Breast epithelium (tissue), 3 donors: Measurements from ENCODE around the gene APC2.

ENCODE experiments used
- CTCF ChIP-seq, 3 donors: fragments of 450-650 bp; IDR thresholded peaks; one replicate each; pipeline ENCODE4 v1.5.1; 2016 to 2017; ENCODE audit warnings: antibody characterized with exemption in 3 of 3, mild to moderate bottlenecking in 3 of 3, moderate library complexity in 3 of 3
- POLR2A ChIP-seq: fragments of 450-650 bp; IDR thresholded peaks from one replicate; pipeline ENCODE4 v1.6.1; 2016; ENCODE audit warnings: antibody characterized with exemption, mild to moderate bottlenecking, moderate library complexity
- POLR2AphosphoS5 ChIP-seq, 3 donors: sonication (generic); formaldehyde crosslinking; IDR thresholded peaks; one replicate each; pipeline ENCODE4 v1.6.1; 2017; ENCODE audit warnings: antibody characterized with exemption in 3 of 3

- TF ChIP-seq CTCF (IDR thresholded peaks at IDR 0.05) = no peak
- TF ChIP-seq POLR2A = no peak
- no peak for TF ChIP-seq POLR2AphosphoS5 (IDR thresholded peaks at IDR 0.05)
Observed at GRCh38 chr19:1482361-1483130, 32.6 kb downstream of the APC2 start.
